Mesenteric fat pad (tissue), 1 donor: Measurements from ENCODE around the gene HSD17B4. TPM values are rescaled to one million over a fixed set of nuclear protein-coding genes. Genes with fewer than 3 reads are reported as not detected.
"Not testable (repeated sequence)": the region's sequence is repeated elsewhere in the genome, so short reads cannot be mapped to it uniquely, and the experiment has no call there.

Experiments
- DNase-seq: peaks from one replicate; pipeline ENCODE4 v3.0.0-alpha.2; 2020; ENCODE audit warnings: low spot score
- total RNA-seq: library from RNA; stranded (reverse); fragmentation: NEBNext Ultra II Directional; extraction: Animal tissue kit (Norgen Biotek cat#: 25700); gene quantifications from one replicate; pipeline ENCODE4 v1.2.1, GENCODE V29; 2021
- donor health status: DM: yes; HTN: yes; CAD: no.

HSD17B4 gene
- total RNA-seq, 1 donor from 2014 or later: 339 TPM

DNA sequence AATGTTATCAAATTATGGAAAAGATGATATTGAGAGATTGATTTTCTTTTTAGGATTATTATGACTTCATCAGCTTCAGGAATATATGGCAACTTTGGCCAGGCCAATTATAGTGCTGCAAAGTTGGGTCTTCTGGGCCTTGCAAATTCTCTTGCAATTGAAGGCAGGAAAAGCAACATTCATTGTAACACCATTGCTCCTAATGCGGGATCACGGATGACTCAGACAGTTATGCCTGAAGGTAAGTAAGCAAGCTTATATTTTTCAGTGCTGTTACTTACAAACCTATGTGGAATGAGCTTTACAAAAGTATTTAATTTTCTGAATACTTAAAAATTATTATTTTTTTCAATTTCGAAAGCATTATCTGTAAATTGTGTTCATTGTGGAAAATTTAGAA is 26.5 kb downstream of the HSD17B4 start:
- DNase-seq: no peak

DNA sequence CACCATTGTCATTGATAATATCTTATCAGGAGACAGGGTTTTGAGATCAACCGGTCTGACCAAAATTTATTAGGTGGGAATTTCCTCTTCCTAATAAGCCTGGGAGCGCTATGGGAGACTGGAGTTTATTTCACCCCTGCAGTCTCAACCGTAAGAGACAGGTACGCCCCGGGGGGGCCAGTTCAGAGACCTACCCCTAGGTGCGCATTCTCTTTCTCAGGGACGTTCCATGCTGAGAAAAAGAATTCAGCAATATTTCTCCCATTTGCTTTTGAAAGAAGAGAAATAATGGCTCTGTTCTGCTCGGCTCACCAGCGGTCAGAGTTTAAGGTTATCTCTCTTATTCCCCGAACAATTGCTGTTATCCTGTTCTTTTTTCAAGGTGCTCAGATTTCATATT is 28.3 kb downstream of the HSD17B4 start:
- not testable (repeated sequence) for DNase-seq

DNA sequence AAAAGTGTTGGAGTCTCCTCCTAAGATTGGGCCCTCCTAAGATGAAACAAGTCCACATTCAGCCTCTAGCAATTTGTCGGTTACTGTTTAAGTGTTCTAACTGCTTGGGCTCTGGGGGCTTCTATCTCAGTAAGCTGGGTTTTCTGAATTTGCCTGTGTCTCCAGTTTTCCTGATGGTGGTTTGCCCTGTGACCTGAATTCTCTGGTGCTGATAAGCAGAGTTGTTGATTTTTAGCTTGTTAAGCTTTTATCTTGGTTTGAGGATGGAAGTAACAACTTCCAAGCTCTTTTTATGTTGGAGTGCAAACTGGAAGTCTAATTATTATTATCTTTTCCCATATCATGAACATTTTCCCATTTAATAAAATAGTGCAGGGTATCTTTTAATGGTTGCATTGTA is 30.9 kb downstream of the HSD17B4 start:
- DNase-seq: no peak

DNA sequence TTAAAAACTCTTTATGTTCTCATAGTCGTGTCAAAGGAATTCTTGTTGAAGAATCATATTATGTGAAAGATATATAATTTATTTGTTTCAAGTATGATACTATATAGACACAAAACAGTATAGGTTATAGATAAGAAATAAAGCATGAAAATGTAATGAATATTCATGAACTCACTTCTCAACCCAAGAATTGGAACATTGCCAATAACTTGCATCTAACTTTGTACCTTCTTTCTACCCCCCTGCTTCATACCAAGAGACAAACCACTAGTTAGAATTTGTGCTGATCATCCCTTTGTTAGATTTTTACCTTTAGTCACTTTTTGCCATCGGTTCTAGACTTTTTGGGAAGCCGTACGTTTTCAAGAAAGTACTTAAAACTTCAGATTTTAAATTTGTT is 32.6 kb downstream of the HSD17B4 start:
- DNase-seq: no peak

DNA sequence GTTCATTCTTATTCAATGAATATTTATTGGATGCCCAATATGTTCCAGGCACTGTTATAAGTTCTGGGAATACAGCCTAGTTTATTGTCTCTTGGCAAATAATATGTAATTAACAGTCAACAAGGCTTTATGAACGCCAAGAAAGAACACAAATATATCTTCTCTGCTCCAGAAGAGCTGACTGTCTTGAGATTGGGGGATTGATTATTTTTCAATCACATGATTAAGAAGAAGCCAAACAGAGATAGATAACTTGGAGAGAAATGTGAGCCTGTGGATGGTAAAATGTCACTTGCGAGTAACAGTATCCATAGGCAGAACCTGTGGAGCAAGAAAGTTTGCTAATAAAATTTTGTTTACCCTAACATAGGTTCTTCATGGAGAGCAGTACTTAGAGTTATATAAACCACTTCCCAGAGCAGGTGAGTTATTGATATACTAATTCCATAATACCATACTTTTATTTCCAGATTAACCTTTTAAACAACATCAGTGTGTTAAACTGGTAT is 49.4 kb downstream of the HSD17B4 start:
- no peak for DNase-seq

DNA sequence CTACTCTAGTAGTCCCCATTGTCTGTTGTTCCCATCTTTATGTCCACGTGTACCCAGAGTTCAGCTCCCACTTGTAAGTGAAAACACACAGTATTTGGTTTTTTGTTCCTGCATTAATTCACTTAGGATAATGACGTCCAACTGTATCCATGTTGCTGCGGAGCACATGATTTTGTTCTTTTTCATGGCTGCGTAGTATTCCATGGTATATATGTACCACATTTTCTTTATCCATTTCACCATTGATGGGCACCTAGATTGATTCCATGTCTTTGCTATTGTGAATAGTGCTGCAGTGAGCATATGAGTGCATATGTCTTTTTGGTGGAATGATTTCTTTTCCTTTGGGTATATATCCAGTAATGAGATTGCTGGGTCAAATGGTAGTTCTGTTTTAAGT is 51.6 kb downstream of the HSD17B4 start:
- not testable (repeated sequence) for DNase-seq

DNA sequence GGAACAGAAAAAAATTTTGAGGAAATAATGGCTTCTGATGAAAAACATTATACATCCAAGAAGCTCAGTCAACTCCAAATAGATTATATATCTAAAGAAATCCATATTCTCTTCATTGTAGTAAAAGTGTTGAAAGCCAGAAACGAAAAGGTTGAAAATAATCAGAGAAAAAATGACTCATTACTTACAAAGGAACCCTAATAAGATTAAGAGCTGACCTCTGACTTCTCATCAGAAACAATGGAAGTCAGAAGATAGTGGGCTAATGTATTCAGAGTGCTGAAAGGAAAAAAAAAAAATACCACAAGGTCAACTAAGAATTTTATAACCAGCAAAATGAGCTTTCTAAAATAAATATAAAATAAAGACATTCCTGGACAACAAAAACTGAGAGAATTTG is 60.0 kb downstream of the HSD17B4 start:
- no peak for DNase-seq

DNA sequence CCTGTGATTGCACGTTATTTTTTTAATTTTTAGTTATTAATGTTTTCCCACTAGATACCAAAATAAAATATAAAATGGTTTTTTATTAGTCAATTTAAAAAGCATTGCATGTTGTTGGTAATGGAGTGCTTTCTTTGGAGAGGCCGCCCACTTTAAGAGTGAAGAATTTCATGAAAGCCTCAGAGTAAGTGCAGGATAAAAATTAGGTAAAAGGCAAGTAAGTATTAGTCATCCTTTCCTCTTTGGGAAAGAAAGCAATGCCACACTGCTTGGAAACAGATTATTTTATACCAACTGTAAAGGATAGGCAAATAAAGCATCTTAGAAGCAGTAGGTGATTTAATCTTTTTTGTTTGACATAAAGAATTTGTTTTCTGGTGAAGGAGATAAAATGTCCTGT is 62.9 kb downstream of the HSD17B4 start:
- DNase-seq: no peak

DNA sequence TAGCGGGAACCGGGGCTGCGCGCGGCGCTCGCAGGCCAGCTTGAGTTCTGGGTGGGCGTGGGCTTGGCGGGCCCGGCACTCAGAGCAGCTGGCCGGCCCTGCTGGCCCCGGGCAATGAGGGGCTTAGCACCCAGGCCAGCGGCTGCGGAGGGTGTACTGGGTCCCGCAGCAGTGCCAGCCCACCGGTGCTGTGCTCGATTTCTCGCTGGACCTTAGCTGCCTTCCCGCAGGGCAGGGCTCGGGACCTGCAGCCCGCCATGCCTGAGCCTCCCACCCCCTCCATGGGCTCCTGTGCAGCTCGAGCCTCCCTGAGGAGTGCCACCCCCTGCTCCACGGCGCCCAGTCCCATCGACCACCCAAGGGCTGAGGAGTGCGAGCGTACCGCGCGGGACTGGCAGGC is 64.8 kb downstream of the HSD17B4 start:
- not testable (repeated sequence) for DNase-seq

DNA sequence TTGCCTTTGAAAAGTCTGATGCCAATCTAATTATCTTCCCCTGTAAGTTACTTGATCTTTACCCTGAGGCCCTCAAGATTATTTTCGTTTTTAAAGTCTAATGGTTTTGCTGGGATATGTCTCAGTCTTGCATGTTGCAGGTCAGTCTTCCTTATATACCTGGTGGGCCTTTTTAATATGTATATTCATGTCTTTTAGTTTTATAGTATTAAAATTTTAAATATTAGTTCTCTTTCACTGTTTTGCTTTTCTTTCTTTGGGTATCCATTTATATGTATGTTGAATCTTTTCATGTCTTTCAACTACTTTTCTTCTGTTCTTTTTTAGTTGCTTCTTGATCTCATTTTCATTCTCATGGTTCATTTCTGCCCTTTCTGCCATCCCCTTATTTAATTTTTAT is 68.9 kb downstream of the HSD17B4 start:
- DNase-seq: no peak

DNA sequence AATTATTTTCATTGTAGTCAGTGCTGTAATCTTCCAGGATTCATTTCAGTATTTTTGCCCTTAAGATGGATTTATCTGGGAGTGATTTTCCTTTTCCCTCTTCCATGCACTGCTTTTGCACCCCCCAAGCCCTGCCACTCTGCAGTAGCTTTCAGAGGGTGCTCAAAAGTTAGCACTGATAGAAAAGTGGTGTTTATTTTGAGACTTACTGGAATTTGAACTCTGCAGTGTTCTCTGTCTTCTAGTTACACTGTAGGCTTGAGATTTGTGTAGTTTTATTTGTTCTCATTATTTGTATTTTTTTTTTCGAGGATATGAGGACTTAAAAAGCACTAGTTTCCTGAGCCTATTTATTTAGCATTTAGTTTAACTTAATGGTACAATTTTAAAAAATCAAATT is 70.5 kb downstream of the HSD17B4 start:
- DNase-seq: no peak

DNA sequence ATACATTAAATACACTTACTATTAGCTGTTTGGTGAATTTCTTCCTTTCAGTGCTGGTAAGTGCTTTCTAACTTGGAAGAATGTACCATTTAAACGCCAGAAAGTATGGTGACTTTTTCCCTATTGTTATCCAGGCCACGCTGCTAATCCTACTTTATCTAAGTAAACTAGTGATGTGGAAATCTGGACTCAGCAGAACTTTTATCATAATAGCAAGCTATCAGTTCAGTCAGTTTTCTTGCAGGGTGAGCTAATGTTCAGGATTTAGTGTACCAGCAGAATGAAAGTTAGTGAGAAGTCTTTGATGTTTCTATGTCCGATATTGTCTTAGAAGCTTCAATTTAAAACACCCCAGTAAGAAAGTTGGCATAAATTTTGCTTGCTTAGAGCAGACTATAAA is 72.2 kb downstream of the HSD17B4 start:
- no peak for DNase-seq

DNA sequence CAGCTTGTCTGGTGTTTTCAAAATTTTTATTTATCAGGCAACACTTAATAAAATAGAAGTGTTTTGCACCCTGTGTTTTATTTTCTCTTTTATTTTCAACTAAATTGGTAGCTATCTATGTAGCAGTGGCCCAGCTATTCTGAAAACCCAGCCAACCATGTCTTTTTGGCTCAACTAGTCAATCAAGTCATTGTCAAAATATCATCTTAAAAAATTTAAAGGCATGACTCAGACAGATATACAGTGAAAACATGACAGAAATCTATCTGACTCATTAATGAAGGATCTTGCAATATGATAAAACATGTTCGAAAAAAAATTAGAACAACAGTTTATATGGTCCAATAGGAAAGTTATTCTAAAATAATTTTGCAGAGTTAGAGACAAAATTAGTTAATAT is 75.1 kb downstream of the HSD17B4 start:
- DNase-seq: no peak

DNA sequence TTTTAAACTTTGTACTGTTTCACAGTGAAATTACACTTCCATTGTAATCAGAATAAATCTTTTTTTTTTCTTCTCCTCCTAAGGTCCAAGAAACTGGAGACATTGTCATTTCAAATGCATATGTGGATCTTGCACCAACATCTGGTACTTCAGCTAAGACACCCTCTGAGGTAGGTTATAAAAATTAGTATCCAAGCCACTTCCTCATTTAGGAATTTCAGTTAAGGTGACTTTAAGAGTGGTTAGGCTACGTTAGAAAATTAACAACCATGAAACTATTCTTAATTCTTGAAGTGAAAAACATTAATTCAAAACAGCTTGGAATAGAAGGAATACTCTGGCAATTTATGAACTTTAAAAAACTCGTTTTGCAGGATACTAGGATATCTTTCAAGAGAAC is 77.5 kb downstream of the HSD17B4 start:
- DNase-seq: no peak

DNA sequence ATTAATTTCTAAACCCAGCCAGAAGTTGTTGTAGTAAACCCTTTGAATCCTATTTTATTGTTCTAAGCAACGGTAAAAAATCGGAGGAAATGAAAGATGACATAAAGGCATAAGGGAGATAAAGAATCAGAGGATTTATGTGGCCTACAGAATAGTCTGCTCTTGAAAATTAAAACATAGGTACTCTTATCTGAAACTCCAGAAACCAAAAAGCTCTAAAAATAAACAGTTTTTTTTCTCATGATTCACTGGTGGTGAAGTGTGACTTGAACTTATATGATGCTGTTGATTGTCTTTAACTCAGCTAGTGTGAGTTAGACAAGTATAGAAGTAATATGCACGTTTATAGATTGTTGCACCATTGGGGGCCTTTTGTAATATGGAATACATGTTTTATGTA is 80.3 kb downstream of the HSD17B4 start:
- DNase-seq: no peak

DNA sequence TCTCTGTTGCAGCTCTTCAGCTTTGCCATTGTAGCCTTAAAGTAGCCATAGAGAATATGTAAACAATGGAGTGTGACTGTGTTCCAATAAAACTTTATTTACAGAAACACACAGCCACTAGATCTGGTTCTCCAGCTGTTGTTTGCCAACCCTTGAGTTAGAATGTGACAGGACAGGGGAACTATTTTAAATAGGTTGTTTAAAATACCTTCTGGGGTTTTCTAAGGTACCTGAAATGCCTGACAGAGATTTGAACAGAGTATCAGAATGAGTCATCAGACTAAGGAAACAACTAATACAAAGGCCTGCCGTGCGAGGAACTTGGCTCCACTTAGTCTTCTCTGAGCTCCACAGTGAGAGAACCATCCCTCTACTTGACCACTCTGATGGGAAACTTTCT is 85.4 kb downstream of the HSD17B4 start:
- no peak for DNase-seq

DNA sequence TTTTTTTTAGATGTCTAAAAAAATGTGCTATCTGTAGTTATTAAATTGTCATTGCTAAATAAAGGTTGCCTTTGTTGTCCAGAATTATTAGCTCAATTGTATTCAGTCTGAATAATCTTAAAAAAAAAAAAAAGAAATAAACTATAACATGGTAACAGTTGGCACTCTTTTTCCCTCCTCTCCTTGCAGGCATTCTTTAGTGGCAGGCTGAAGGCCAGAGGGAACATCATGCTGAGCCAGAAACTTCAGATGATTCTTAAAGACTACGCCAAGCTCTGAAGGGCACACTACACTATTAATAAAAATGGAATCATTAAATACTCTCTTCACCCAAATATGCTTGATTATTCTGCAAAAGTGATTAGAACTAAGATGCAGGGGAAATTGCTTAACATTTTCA is 89.4 kb downstream of the HSD17B4 start:
- no peak for DNase-seq

DNA sequence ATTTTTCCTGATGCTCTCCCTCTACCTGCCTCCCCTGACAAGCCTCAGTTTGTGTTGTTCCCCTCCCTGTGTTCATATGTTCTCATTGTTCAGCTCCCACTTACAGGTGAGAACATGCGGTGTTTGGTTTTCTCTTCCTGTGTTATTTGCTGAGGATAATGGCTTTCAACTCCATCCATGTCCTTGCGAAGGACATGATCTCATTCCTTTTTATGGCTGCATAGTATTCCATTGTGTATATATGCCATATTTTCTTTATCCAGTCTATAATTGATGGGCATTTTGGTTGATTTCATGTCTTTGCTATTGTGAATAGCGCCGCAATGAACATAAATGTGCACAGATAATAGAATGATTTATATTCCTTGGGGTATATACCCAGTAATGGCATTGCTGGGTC is 99.5 kb downstream of the HSD17B4 start:
- DNase-seq: no peak

DNA sequence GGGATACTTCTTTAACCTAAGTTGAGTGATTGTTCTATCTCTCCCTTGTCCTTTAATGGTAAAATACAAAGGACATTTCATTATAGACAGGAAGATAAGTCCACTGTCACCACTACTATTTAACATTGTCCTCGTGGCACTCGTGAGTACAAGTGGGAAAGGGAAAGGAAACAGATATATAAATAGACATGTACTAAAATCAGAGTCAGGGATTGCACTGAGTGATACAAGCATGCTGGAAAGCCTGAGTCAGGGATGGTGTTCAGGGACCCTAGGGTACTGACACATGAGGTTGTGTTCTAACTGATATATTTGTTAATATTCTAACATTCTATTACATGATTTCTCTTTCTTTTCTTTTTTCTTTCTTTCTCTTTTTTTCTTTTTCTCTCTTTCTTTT is 102.3 kb downstream of the HSD17B4 start:
- no peak for DNase-seq

DNA sequence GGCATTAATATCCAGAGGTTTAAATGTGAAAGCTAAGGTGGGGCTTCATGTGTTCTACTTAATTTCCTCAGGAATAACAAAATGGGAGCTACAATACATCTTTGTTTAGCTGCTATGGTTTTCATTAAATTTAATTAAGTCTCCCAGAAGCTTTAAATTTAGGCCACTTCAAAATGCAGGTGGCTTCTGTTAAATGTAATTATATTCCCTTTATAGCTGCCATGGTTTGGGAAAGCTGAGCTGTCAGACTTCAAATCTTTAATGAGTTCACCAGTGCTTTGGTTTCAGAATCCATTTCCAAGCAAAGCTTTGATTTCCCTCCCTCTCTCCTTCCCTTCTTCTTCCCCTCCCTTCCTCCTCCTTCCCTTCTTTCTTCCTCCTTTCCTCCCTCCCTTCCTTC is 118.6 kb downstream of the HSD17B4 start:
- DNase-seq: no peak

DNA sequence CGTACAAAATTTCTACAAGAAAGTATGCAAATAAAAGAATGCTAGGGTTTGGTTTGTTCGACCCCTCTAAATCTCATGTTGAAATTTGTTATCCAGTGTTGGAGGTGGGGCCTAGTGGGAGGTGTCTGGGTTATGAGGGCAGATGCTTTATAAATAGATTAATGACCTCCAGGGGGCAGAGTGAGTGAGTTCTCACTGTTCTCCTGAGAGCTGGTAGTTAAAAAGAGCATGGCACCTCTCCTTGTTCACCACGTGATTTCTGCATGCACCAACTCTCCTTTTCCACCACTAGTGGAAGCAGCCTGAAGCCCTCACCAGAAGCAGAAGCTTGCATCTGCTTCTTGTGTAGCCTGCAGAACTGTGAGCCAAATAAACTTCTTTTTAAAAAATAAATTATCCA is 126.6 kb downstream of the HSD17B4 start:
- DNase-seq: no peak

DNA sequence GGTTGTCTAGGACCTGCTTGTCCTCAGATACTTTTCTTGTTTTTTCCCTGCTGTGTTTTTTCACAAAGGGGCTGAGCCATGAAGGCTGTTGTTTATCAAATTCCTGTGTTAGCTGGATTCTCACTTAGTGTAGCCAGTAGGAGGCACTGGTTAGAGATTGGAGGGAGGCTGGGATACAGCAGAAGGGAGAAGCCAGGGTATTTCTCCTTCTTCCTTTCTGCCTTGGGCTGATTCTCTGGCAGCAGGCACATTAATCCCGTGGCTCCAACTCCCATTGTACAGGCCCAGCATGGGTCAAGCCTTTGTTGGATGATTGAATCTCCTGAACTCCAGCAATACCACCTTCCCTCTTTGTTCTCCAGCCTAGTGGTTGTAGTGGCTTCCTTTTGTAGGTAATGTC is 130.7 kb downstream of the HSD17B4 start:
- no peak for DNase-seq

DNA sequence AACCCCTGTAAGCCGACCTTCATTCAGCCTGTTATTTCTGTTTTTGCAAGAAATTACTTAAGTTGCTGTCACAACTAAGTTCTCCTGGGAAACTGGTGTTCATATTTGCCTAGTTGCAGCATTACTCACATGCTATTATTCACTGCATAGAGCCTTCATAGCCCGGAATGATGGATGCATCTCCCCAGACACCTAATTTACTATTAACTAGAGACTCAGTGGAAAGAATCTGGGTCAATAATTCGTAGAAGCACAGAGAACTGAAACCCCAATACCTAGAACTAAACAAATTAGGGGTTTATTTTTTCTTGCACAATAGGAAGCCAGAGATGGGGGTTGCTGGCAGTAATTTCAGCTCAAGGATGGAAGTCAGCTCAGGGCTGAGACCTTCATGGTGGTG is 131.4 kb downstream of the HSD17B4 start:
- DNase-seq: no peak
